Peyer's patch (tissue), 4 donors: ENCODE data around the gene VAV2. TPM values are rescaled to one million over a fixed set of nuclear protein-coding genes. Genes with fewer than 3 reads are reported as not detected.

Experiments used
- DNase-seq, 3 donors: peaks; one replicate each; pipeline ENCODE4 v3.0.0-alpha.2; 2017 to 2019
- H3K27ac ChIP-seq, 4 donors: fragments of 200-600 bp; sonication (generic); one replicate each; pipeline ENCODE4 v1.5.1; 2016 to 2019
- H3K27me3 ChIP-seq, 2 donors: fragments of 200-600 bp; sonication (generic); one replicate each; pipeline ENCODE4 v1.5.1; 2019
- H3K36me3 ChIP-seq, 3 donors: fragments of 200-600 bp; sonication (generic); one replicate each; pipeline ENCODE4 v1.5.1; 2016 to 2019
- H3K4me1 ChIP-seq, 4 donors: fragments of 200-600 bp; sonication (generic); one replicate each; pipeline ENCODE4 v1.5.1; 2016 to 2019
- H3K4me3 ChIP-seq, 4 donors: fragments of 200-600 bp; sonication (generic); 1 replicate in 3 of 4; 2 replicates in 1 of 4; pipeline ENCODE4 v1.5.1; 2016 to 2019; ENCODE audit warnings: mild to moderate bottlenecking in 1 of 4
- H3K9me3 ChIP-seq, 4 donors: fragments of 200-600 bp; sonication (generic); one replicate each; pipeline ENCODE4 v1.5.1; 2016 to 2019; ENCODE audit warnings: mild to moderate bottlenecking in 1 of 4
- CTCF ChIP-seq, 6 experiments: fragments of 450-650 bp in 4 of 6; fragments of 200-600 bp in 2 of 6; sonication (generic) in 1 of 6; IDR thresholded peaks; one replicate each; pipeline ENCODE4 v1.5.1; 2017 to 2019; ENCODE audit warnings: antibody characterized with exemption in 6 of 6, mild to moderate bottlenecking in 3 of 6, moderate library complexity in 1 of 6
- POLR2A ChIP-seq, 2 donors: fragments of 450-650 bp; IDR thresholded peaks; one replicate each; pipeline ENCODE4 v1.5.1; 2017; ENCODE audit warnings: antibody characterized with exemption in 2 of 2, mild to moderate bottlenecking in 2 of 2, moderate library complexity in 2 of 2
- total RNA-seq, 4 donors: library from RNA; depleted of rRNA; stranded (reverse); fragments of >200 nt; gene quantifications; one replicate each; pipeline ENCODE4 v1.1.0, GENCODE V29; 2016

VAV2 gene
- total RNA-seq, 4 donors from 2014 or later: 47.9 to 61.8 (median 58.9) TPM

GRCh38 chr9:133850937-133851336 lies 141.2 kb downstream of the VAV2 start:
- no peaks in the 10 kb centered on the region for H3K9me3 ChIP-seq
- DNase-seq: no peak
- H3K27me3 ChIP-seq: no peaks in the 10 kb centered on the region
- no peak for TF ChIP-seq CTCF (IDR thresholded peaks at IDR 0.05)
- no peak for TF ChIP-seq POLR2A (IDR thresholded peaks at IDR 0.05)
- no peak overlapping the region for H3K27ac ChIP-seq
- no peak overlapping the region for H3K4me3 ChIP-seq
- no peaks in the 10 kb centered on the region for H3K36me3 ChIP-seq
- peaks cover 0 to 9% (median 3%) of the 10 kb centered on the region in 4 donors for H3K4me1 ChIP-seq

- H3K4me3 ChIP-seq: no peak overlapping the region
- H3K27me3 ChIP-seq: no peaks in the 10 kb centered on the region
- TF ChIP-seq POLR2A (IDR thresholded peaks at IDR 0.05) (no peak), CTCF (IDR thresholded peaks at IDR 0.05) (no peak)
- DNase-seq: no peak
- H3K9me3 ChIP-seq: no peaks in the 10 kb centered on the region
- H3K27ac ChIP-seq: no peak overlapping the region
- peaks cover 0 to 6% (median 2%) of the 10 kb centered on the region in 4 donors for H3K4me1 ChIP-seq
- H3K36me3 ChIP-seq: no peaks in the 10 kb centered on the region
Observed at GRCh38 chr9:133850161-133850560, 142.0 kb downstream of the VAV2 start.

GRCh38 chr9:133849110-133849670 lies 142.9 kb downstream of the VAV2 start:
- no peaks in the 10 kb centered on the region for H3K27me3 ChIP-seq
- H3K4me3 ChIP-seq: no peak overlapping the region
- peaks cover 0 to 7% (median 0%) of the 10 kb centered on the region in 4 donors for H3K4me1 ChIP-seq
- DNase-seq: no peak
- H3K36me3 ChIP-seq: no peaks in the 10 kb centered on the region
- H3K27ac ChIP-seq: no peak overlapping the region
- TF ChIP-seq POLR2A (IDR thresholded peaks at IDR 0.05) (no peak), CTCF (IDR thresholded peaks at IDR 0.05) (no peak)
- no peaks in the 10 kb centered on the region for H3K9me3 ChIP-seq

- TF ChIP-seq CTCF (IDR thresholded peaks at IDR 0.05): no peak
- no peak for TF ChIP-seq POLR2A (IDR thresholded peaks at IDR 0.05)
- DNase-seq: no peak
- Histone ChIP-seq H3K36me3 (no peaks in the 10 kb centered on the region), H3K27ac (no peak overlapping the region), H3K4me1 (peaks cover 0 to 7% (median 2%) of the 10 kb centered on the region in 4 donors), H3K4me3 (no peak overlapping the region), H3K9me3 (no peaks in the 10 kb centered on the region), H3K27me3 (no peaks in the 10 kb centered on the region)
Observed at GRCh38 chr9:133848471-133849109, 143.5 kb downstream of the VAV2 start.

- no peak for DNase-seq
- Histone ChIP-seq H3K4me1 (peaks cover 0 to 19% (median 4%) of the 10 kb centered on the region in 4 donors), H3K27me3 (no peaks in the 10 kb centered on the region), H3K9me3 (no peaks in the 10 kb centered on the region), H3K27ac (no peak overlapping the region), H3K4me3 (no peak overlapping the region), H3K36me3 (no peaks in the 10 kb centered on the region)
- TF ChIP-seq POLR2A (IDR thresholded peaks at IDR 0.05) (no peak), CTCF (IDR thresholded peaks at IDR 0.05) (no peak)
Observed at GRCh38 chr9:133846483-133847090, 145.5 kb downstream of the VAV2 start.
